Breast epithelium (tissue), 4 donors: Measurements from ENCODE around the gene CPNE2. TPM values are rescaled to one million over a fixed set of nuclear protein-coding genes. Genes with fewer than 3 reads are reported as not detected.

Experiments used
- DNase-seq, 2 donors: peaks; one replicate each; pipeline ENCODE4 v3.0.0-alpha.2; 2019; ENCODE audit warnings: low spot score in 2 of 2
- H3K27ac ChIP-seq, 2 donors: fragments of 200-600 bp; sonication (generic) in 1 of 2; one replicate each; pipeline ENCODE4 v1.5.1; 2016 to 2019; ENCODE audit warnings: mild to moderate bottlenecking in 1 of 2
- H3K27me3 ChIP-seq, 2 donors: fragments of 200-600 bp; sonication (generic) in 1 of 2; one replicate each; pipeline versions ENCODE4 v1.5.1 to v1.6.0; 2017 to 2019; ENCODE audit warnings: control low read depth in 1 of 2, mild to moderate bottlenecking in 1 of 2
- H3K36me3 ChIP-seq: fragments of 200-600 bp; one replicate; pipeline ENCODE4 v1.5.1; 2019
- H3K4me1 ChIP-seq, 2 donors: fragments of 200-600 bp; sonication (generic); one replicate each; pipeline ENCODE4 v1.5.1; 2016 to 2019; ENCODE audit warnings: control low read depth in 1 of 2
- H3K4me3 ChIP-seq, 3 donors: fragments of 200-600 bp; sonication (generic); 1 replicate in 2 of 3; 2 replicates in 1 of 3; pipeline ENCODE4 v1.5.1; 2016 to 2019; ENCODE audit warnings: mild to moderate bottlenecking in 3 of 3, moderate library complexity in 2 of 3
- H3K9me3 ChIP-seq, 2 donors: fragments of 200-600 bp; sonication (generic) in 1 of 2; one replicate each; pipeline ENCODE4 v1.5.1; 2016 to 2019; ENCODE audit warnings: control low read depth in 1 of 2
- CTCF ChIP-seq, 3 donors: fragments of 450-650 bp; IDR thresholded peaks; one replicate each; pipeline ENCODE4 v1.5.1; 2016 to 2017; ENCODE audit warnings: antibody characterized with exemption in 3 of 3, mild to moderate bottlenecking in 3 of 3, moderate library complexity in 3 of 3
- POLR2A ChIP-seq: fragments of 450-650 bp; IDR thresholded peaks from one replicate; pipeline ENCODE4 v1.6.1; 2016; ENCODE audit warnings: antibody characterized with exemption, mild to moderate bottlenecking, moderate library complexity
- POLR2AphosphoS5 ChIP-seq, 3 donors: sonication (generic); formaldehyde crosslinking; IDR thresholded peaks; one replicate each; pipeline ENCODE4 v1.6.1; 2017; ENCODE audit warnings: antibody characterized with exemption in 3 of 3
- intact Hi-C: fragments of 100-400 bp; cut with DNase I; formaldehyde crosslinking; loops from one replicate; pipeline ENCODE4 v1.15.1; 2023; ENCODE audit warnings: low total_unique reads
- total RNA-seq, 3 donors: library from RNA; depleted of rRNA; stranded (reverse); fragments of >200 nt; gene quantifications; one replicate each; pipeline ENCODE4 v1.1.0, GENCODE V29; 2016

CPNE2 gene
- total RNA-seq, 3 donors from 2014 or later, result 13.9 to 56.5 (median 26.5) TPM

GRCh38 chr16:57147381-57148221, 55.2 kb downstream of the CPNE2 start:
- no peak for DNase-seq
- peak overlapping the region; percentile 42 to 82 for H3K27ac ChIP-seq
- no peaks in the 10 kb centered on the region for H3K27me3 ChIP-seq
- no peak overlapping the region for H3K4me3 ChIP-seq
- peaks cover under 1% of the 10 kb centered on the region for H3K36me3 ChIP-seq
- peaks cover 0 to 4% of the 10 kb centered on the region in 2 donors for H3K4me1 ChIP-seq
- no peaks in the 10 kb centered on the region for H3K9me3 ChIP-seq
- intact Hi-C loops, result no loop called here
- TF ChIP-seq POLR2A (no peak), CTCF (IDR thresholded peaks at IDR 0.05) (no peak), POLR2AphosphoS5 (IDR thresholded peaks at IDR 0.05) (no peak)

- no peaks in the 10 kb centered on the region for H3K9me3 ChIP-seq
- no peaks in the 10 kb centered on the region for H3K27me3 ChIP-seq
- intact Hi-C loops, result no loop called here
Measured at GRCh38 chr16:57148481-57148880, 56.1 kb downstream of the CPNE2 start.

GRCh38 chr16:57149391-57149790, 57.0 kb downstream of the CPNE2 start:
- peaks cover 7% of the 10 kb centered on the region for H3K36me3 ChIP-seq
- peaks cover 0 to 4% of the 10 kb centered on the region in 2 donors for H3K4me1 ChIP-seq
- no peak overlapping the region for H3K4me3 ChIP-seq
- intact Hi-C loops, result no loop called here
- DNase-seq, result no peak
- peak overlapping the region in 1 of 2 donors; percentile 82 for H3K27ac ChIP-seq
- no peaks in the 10 kb centered on the region for H3K27me3 ChIP-seq
- H3K9me3 ChIP-seq, result no peaks in the 10 kb centered on the region
- TF ChIP-seq CTCF (IDR thresholded peaks at IDR 0.05), result no peak
- TF ChIP-seq POLR2A, result no peak
- TF ChIP-seq POLR2AphosphoS5 (IDR thresholded peaks at IDR 0.05), result no peak

More at GRCh38 chr16:57148481-57148880, 56.1 kb downstream of the CPNE2 start:
- H3K27ac ChIP-seq, result peak overlapping the region; percentile 42 to 82
- peaks cover 0 to 4% of the 10 kb centered on the region in 2 donors for H3K4me1 ChIP-seq
- peaks cover 7% of the 10 kb centered on the region for H3K36me3 ChIP-seq
- no peak for DNase-seq
- TF ChIP-seq CTCF (IDR thresholded peaks at IDR 0.05), result no peak
- TF ChIP-seq POLR2A, result no peak
- no peak for TF ChIP-seq POLR2AphosphoS5 (IDR thresholded peaks at IDR 0.05)
- no peak overlapping the region for H3K4me3 ChIP-seq

- Histone ChIP-seq H3K36me3 (peaks cover 7% of the 10 kb centered on the region), H3K9me3 (no peaks in the 10 kb centered on the region), H3K4me3 (no peak overlapping the region), H3K4me1 (peaks cover 0 to 4% of the 10 kb centered on the region in 2 donors), H3K27ac (no peak overlapping the region), H3K27me3 (no peaks in the 10 kb centered on the region)
- intact Hi-C loops, result no loop called here
- no peak for TF ChIP-seq POLR2AphosphoS5 (IDR thresholded peaks at IDR 0.05)
- TF ChIP-seq CTCF (IDR thresholded peaks at IDR 0.05), result no peak
- no peak for TF ChIP-seq POLR2A
- DNase-seq, result no peak
Measured at GRCh38 chr16:57150682-57151330, 58.4 kb downstream of the CPNE2 start.

DNA sequence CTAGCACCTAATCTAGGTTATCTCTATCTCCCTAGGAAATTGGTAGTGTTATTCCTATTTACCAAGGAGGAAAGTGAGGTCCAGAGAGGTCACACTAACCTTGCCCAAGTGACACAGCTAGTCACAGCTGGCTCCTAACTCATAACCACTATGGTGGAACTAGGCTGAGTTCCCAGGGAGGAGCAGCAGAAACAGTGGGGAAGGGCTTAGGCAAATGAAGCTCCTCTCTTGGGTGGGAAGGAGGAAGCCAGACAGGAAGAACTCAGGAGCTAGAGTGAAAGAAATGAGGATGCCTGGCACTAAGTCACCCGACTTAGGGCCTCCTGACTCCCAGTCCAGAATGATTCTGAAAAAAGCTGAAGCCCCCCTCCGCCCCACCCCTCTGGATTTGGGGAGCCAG, 59.0 kb downstream of the CPNE2 start:
- TF ChIP-seq CTCF (IDR thresholded peaks at IDR 0.05) (no peak), POLR2AphosphoS5 (IDR thresholded peaks at IDR 0.05) (no peak), POLR2A (no peak)
- Histone ChIP-seq H3K9me3 (no peaks in the 10 kb centered on the region), H3K36me3 (peaks cover 7% of the 10 kb centered on the region), H3K27ac (no peak overlapping the region), H3K27me3 (no peaks in the 10 kb centered on the region), H3K4me1 (peaks cover 0 to 4% of the 10 kb centered on the region in 2 donors), H3K4me3 (no peak overlapping the region)
- DNase-seq, result no peak
- intact Hi-C loops, result no loop called here
